ENCODE data around the gene TENM4. TPM values are rescaled to one million over a fixed set of nuclear protein-coding genes. Genes with fewer than 3 reads are reported as not detected.

Gene TENM4
- total RNA-seq, 2 experiments from 2014 or later: not detected

GRCh38 chr11:79050786-79051185 lies 390.0 kb downstream of the TENM4 start:
- Histone ChIP-seq H3K27ac (ENCODE audit: low read depth, low read length, poor library complexity, severe bottlenecking) (no peak overlapping the region), H3K9me2 (ENCODE audit: insufficient read depth, low read length) (no peaks in the 10 kb centered on the region), H3K4me3 (ENCODE audit: low read depth, low read length, poor library complexity, severe bottlenecking) (no peak overlapping the region), H2AFZ (ENCODE audit: low read length) (no peak overlapping the region), H3K4me2 (ENCODE audit: low read length) (no peak overlapping the region), H3K79me2 (ENCODE audit: insufficient read depth, low read depth, low read length) (no peaks in the 10 kb centered on the region), H3K4me1 (ENCODE audit: insufficient read depth, low read length, poor library complexity, severe bottlenecking) (no peaks in the 10 kb centered on the region), H4K20me1 (ENCODE audit: insufficient read depth, low read length) (no peaks in the 10 kb centered on the region), H3K9me3 (ENCODE audit: low read length) (no peaks in the 10 kb centered on the region), H3K36me3 (ENCODE audit: insufficient read depth, low read length) (no peaks in the 10 kb centered on the region)
- TF ChIP-seq EZH2phosphoT487 (IDR thresholded peaks at IDR 0.05; ENCODE audit: borderline replicate concordance, low read depth, low read length): no peak
- TF ChIP-seq CTCF (conservative IDR thresholded peaks at IDR 0.05; ENCODE audit: low read length): no peak
- no peak for DNase-seq (ENCODE audit: low spot score)
- intact Hi-C loops (cut with micrococcal nuclease; ENCODE audit: unreplicated experiment): no loop called here
- ChIA-PET POLR2A (interaction anchor here (1.4 kb wide), 1 partner anchor 21 kb away, joined by 3 read pairs; no protein-coding TSS in a partner anchor), CTCF (ENCODE audit: unreplicated experiment) (no interaction called here)
- BruUV-seq (replicated peaks): no TSS peak

GRCh38 chr11:79049741-79050179 lies 391.1 kb downstream of the TENM4 start:
- Histone ChIP-seq H3K27ac (ENCODE audit: low read depth, low read length, poor library complexity, severe bottlenecking) (no peak overlapping the region), H3K9me2 (ENCODE audit: insufficient read depth, low read length) (no peaks in the 10 kb centered on the region), H2AFZ (ENCODE audit: low read length) (no peak overlapping the region), H3K79me2 (ENCODE audit: insufficient read depth, low read depth, low read length) (no peaks in the 10 kb centered on the region), H3K4me3 (ENCODE audit: low read depth, low read length, poor library complexity, severe bottlenecking) (no peak overlapping the region), H3K4me1 (ENCODE audit: insufficient read depth, low read length, poor library complexity, severe bottlenecking) (no peaks in the 10 kb centered on the region), H3K9me3 (ENCODE audit: low read length) (no peaks in the 10 kb centered on the region), H4K20me1 (ENCODE audit: insufficient read depth, low read length) (no peaks in the 10 kb centered on the region), H3K4me2 (ENCODE audit: low read length) (no peak overlapping the region), H3K36me3 (ENCODE audit: insufficient read depth, low read length) (no peaks in the 10 kb centered on the region)
- no peak for TF ChIP-seq EZH2phosphoT487 (IDR thresholded peaks at IDR 0.05; ENCODE audit: borderline replicate concordance, low read depth, low read length)
- no peak for TF ChIP-seq CTCF (conservative IDR thresholded peaks at IDR 0.05; ENCODE audit: low read length)
- ChIA-PET CTCF (ENCODE audit: unreplicated experiment) (no interaction called here), POLR2A (interaction anchor here (0.5 to 0.6 kb wide), 2 partner anchors 10 to 312 kb away, joined by 3 read pairs; no protein-coding TSS in a partner anchor)
- intact Hi-C loops (cut with micrococcal nuclease; ENCODE audit: unreplicated experiment): no loop called here
- no peak for DNase-seq (ENCODE audit: low spot score)
- BruUV-seq (replicated peaks): no TSS peak

GRCh38 chr11:79047980-79048379 lies 392.9 kb downstream of the TENM4 start:
- intact Hi-C loops (cut with micrococcal nuclease; ENCODE audit: unreplicated experiment): no loop called here
- no peaks in the 10 kb centered on the region for H3K36me3 ChIP-seq (ENCODE audit: insufficient read depth, low read length)
- no peaks in the 10 kb centered on the region for H3K9me2 ChIP-seq (ENCODE audit: insufficient read depth, low read length)
- CTCF ChIA-PET (ENCODE audit: unreplicated experiment): no interaction called here
- DNase-seq (ENCODE audit: low spot score): no peak
- H4K20me1 ChIP-seq (ENCODE audit: insufficient read depth, low read length): no peaks in the 10 kb centered on the region
- BruUV-seq (replicated peaks): no TSS peak
- no peak overlapping the region for H3K4me3 ChIP-seq (ENCODE audit: low read depth, low read length, poor library complexity, severe bottlenecking)
- POLR2A ChIA-PET: no interaction called here
- no peak overlapping the region for H2AFZ ChIP-seq (ENCODE audit: low read length)
- no peak overlapping the region for H3K4me2 ChIP-seq (ENCODE audit: low read length)
- H3K27ac ChIP-seq (ENCODE audit: low read depth, low read length, poor library complexity, severe bottlenecking): no peak overlapping the region
- no peaks in the 10 kb centered on the region for H3K79me2 ChIP-seq (ENCODE audit: insufficient read depth, low read depth, low read length)
- no peaks in the 10 kb centered on the region for H3K4me1 ChIP-seq (ENCODE audit: insufficient read depth, low read length, poor library complexity, severe bottlenecking)
- H3K9me3 ChIP-seq (ENCODE audit: low read length): no peaks in the 10 kb centered on the region
- no peak for TF ChIP-seq CTCF (conservative IDR thresholded peaks at IDR 0.05; ENCODE audit: low read length)
- no peak for TF ChIP-seq EZH2phosphoT487 (IDR thresholded peaks at IDR 0.05; ENCODE audit: borderline replicate concordance, low read depth, low read length)
